GM18951 (cell line): ENCODE results near the gene TAC3.

Experiments used
- POLR2A ChIP-seq: IDR thresholded peaks from 4 replicates; pipeline ENCODE4 v1.6.1; 2011; ENCODE audit warnings: mild to moderate bottlenecking; ENCODE audit not compliant: insufficient read length, insufficient read depth; ENCODE audit errors: extremely low read depth
- in situ Hi-C: fragments of 300-500 bp; cut with MboI; formaldehyde crosslinking; loops from one replicate; pipeline ENCODE4 v1.12.0; 2022; ENCODE audit warnings: low sequenced_read_pairs, mixed read lengths, inconsistent platforms; ENCODE audit not compliant: unreplicated experiment

The TAC3 gene

GRCh38 chr12:56994231-56994746 lies 22.0 kb downstream of the TAC3 start:
- in situ Hi-C loops = loop anchor here (25.0 kb wide), 1 partner anchor 482 kb away; the partner anchor contains the start of gene RBMS2
- no peak for TF ChIP-seq POLR2A

- no peak for TF ChIP-seq POLR2A
- in situ Hi-C loops = loop anchor here (25.0 kb wide), 1 partner anchor 481 kb away; the partner anchor contains the start of gene RBMS2
These were observed 23.0 kb downstream of the TAC3 start for GRCh38 chr12:56993346-56993745.

- no peak for TF ChIP-seq POLR2A
- in situ Hi-C loops = loop anchor here (25.0 kb wide), 1 partner anchor 479 kb away; the partner anchor contains the start of gene RBMS2
These were observed 24.7 kb downstream of the TAC3 start for GRCh38 chr12:56991319-56992246.

- in situ Hi-C loops = loop anchor here (25.0 kb wide), 1 partner anchor 478 kb away; the partner anchor contains the start of gene RBMS2
- no peak for TF ChIP-seq POLR2A
These were observed 25.5 kb downstream of the TAC3 start for GRCh38 chr12:56990648-56991318.

- in situ Hi-C loops = loop anchor here (5.0 to 25.0 kb wide), 2 partner anchors 233 to 478 kb away; partner anchors contain the start of gene RBMS2
- no peak for TF ChIP-seq POLR2A
These were observed 26.3 kb downstream of the TAC3 start for GRCh38 chr12:56989861-56990610.

GRCh38 chr12:56988207-56988739 lies 28.1 kb downstream of the TAC3 start:
- in situ Hi-C loops = loop anchor here (5.0 to 25.0 kb wide), 2 partner anchors 231 to 476 kb away; partner anchors contain the start of gene RBMS2
- TF ChIP-seq POLR2A = no peak

GRCh38 chr12:56987551-56988053 lies 28.7 kb downstream of the TAC3 start:
- in situ Hi-C loops = loop anchor here (5.0 to 25.0 kb wide), 2 partner anchors 230 to 475 kb away; partner anchors contain the start of gene RBMS2
- no peak for TF ChIP-seq POLR2A

GRCh38 chr12:56987011-56987410 lies 29.3 kb downstream of the TAC3 start:
- in situ Hi-C loops = loop anchor here (5.0 to 25.0 kb wide), 2 partner anchors 230 to 475 kb away; partner anchors contain the start of gene RBMS2
- no peak for TF ChIP-seq POLR2A

GRCh38 chr12:56985714-56986113 lies 30.6 kb downstream of the TAC3 start:
- in situ Hi-C loops = loop anchor here (5.0 to 25.0 kb wide), 2 partner anchors 228 to 473 kb away; partner anchors contain the start of gene RBMS2

GRCh38 chr12:56983386-56983785 lies 32.9 kb downstream of the TAC3 start:
- TF ChIP-seq POLR2A = no peak
- in situ Hi-C loops = loop anchor here (25.0 kb wide), 1 partner anchor 471 kb away; the partner anchor contains the start of gene RBMS2

- in situ Hi-C loops = loop anchor here (25.0 kb wide), 1 partner anchor 470 kb away; the partner anchor contains the start of gene RBMS2
These were observed 33.6 kb downstream of the TAC3 start for GRCh38 chr12:56982578-56983236.
